Activated T-helper 1 cell treated with Interleukin-2 at 50 U/mL for 16 hours (primary cell): ENCODE measurements around the gene CTDSP2.
"Not testable (repeated sequence)": the region's sequence is repeated elsewhere in the genome, so short reads cannot be mapped to it uniquely, and the experiment has no call there.

Experiments
- DNase-seq: peaks from one replicate; pipeline ENCODE4 v3.0.0-alpha.2; 2020; ENCODE audit warnings: low read depth

CTDSP2 gene

GRCh38 chr12:57846577-57847319 is at the start of gene CTDSP2:
TSS of gene CTDSP2 (minus strand) at chr12:57846729. CDS start at chr12:57846435, 294 bp downstream.
- DNase-seq: peak; percentile 83

GRCh38 chr12:57896115-57896433 is 49.5 kb upstream of the CTDSP2 start:
- DNase-seq: no peak

- DNase-seq: no peak
Measured at GRCh38 chr12:57895389-57896114, 49.0 kb upstream of the CTDSP2 start.

GRCh38 chr12:57894399-57895292 is 48.1 kb upstream of the CTDSP2 start:
- no peak for DNase-seq

- DNase-seq: no peak
Measured at GRCh38 chr12:57893431-57894353, 47.2 kb upstream of the CTDSP2 start.

- DNase-seq: no peak
Measured at GRCh38 chr12:57892232-57892972, 45.9 kb upstream of the CTDSP2 start.

- DNase-seq: no peak
Measured at GRCh38 chr12:57891542-57892228, 45.2 kb upstream of the CTDSP2 start.

- DNase-seq: no peak
Measured at GRCh38 chr12:57890191-57891115, 43.9 kb upstream of the CTDSP2 start.

- DNase-seq: no peak
Measured at GRCh38 chr12:57889500-57889989, 43.0 kb upstream of the CTDSP2 start.

GRCh38 chr12:57888409-57889157 is 42.1 kb upstream of the CTDSP2 start:
- DNase-seq: no peak

- no peak for DNase-seq
Measured at GRCh38 chr12:57887631-57888408, 41.3 kb upstream of the CTDSP2 start.

- not testable (repeated sequence) for DNase-seq
Measured at GRCh38 chr12:57886964-57887363, 40.4 kb upstream of the CTDSP2 start.

GRCh38 chr12:57886542-57886941 is 40.0 kb upstream of the CTDSP2 start:
- no peak for DNase-seq

GRCh38 chr12:57885207-57885606 is 38.7 kb upstream of the CTDSP2 start:
- no peak for DNase-seq

- DNase-seq: no peak
Measured at GRCh38 chr12:57883700-57884099, 37.2 kb upstream of the CTDSP2 start.

- no peak for DNase-seq
Measured at GRCh38 chr12:57883057-57883456, 36.5 kb upstream of the CTDSP2 start.

GRCh38 chr12:57882575-57882974 is 36.0 kb upstream of the CTDSP2 start:
- DNase-seq: no peak
